Activated CD4-positive, alpha-beta T cell treated with anti-CD3 and anti-CD28 coated beads, Interleukin-2, amount 50 U/mL, for 24 hours (primary cell): ENCODE data around the gene EPHB2.
"Not testable (repeated sequence)": the region's sequence is repeated elsewhere in the genome, so short reads cannot be mapped to it uniquely, and the experiment has no call there.

ENCODE experiments used
- DNase-seq, 2 donors: peaks; one replicate each; pipeline ENCODE4 v3.0.0-alpha.2; 2020; ENCODE audit warnings: low read depth in 1 of 2, low spot score in 1 of 2

EPHB2 gene

DNA sequence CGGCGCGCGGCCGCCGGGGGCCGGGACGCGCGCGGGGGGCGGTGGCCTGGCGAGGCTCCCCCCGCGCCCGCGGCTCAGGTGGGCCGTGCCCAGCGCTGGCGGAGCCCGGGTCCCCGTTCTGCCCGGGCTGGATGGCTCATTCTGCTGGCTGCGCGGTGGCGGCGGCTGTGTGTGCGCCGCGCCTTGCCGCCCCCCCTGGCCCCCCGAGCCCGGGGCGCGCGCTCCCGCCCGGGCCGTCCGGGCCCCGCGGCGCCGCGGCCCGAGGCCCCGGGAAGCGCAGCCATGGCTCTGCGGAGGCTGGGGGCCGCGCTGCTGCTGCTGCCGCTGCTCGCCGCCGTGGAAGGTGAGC lies at the start of gene EPHB2:
TSS of gene EPHB2 (plus strand) at position 139 of the 349 bp plus-strand sequence. CDS start at position 283, 144 bp downstream.
- no peak for DNase-seq

- DNase-seq = no peak
These were observed 48.8 kb upstream of the EPHB2 start for GRCh38 chr1:22661880-22662279.

DNA sequence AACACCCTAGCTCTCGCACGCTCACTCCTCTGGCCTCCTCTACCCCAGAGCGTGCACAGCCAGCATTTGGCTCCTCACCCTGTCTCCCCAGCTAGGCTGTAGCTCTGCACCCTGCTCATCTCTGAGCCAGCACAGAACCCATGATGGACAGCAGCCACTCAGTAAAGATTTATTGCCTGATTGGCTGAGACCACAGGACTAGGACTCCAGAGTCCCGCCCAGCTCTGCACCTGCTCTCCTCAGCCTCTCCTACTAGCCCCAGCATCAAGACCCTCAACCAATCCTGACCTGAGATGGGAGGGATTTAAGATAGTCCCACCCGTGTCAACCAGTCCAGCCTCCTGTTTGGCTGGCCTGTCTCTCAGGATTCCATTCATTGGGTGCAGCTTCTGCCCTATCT lies 48.3 kb upstream of the EPHB2 start:
- DNase-seq = no peak

GRCh38 chr1:22662986-22663408 lies 47.6 kb upstream of the EPHB2 start:
- no peak for DNase-seq

DNA sequence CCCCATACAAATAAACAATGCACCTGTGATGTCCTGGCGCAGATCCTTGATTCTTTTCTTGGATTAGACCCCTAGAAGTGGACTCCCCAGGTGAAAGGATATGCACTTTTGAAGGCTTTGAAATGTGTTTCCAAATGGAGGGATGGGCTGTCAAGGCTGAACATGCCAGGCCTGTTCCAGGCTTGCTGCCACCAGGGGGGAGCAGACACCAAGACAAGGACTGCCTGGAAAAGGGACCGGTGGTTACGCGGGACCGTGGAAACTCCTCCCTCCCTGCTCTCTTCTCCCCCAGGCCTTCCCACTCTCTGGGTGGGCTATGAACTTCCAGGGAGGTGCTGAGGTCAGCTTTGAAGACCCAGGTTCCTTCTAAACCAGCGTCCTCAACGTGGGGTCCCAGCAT lies 44.9 kb upstream of the EPHB2 start:
- DNase-seq = no peak

- DNase-seq = no peak
These were observed 44.2 kb upstream of the EPHB2 start for GRCh38 chr1:22666412-22666811.

- not testable (repeated sequence) for DNase-seq
These were observed 41.8 kb upstream of the EPHB2 start for GRCh38 chr1:22668840-22669239.

GRCh38 chr1:22670352-22670975 lies 40.2 kb upstream of the EPHB2 start:
- no peak for DNase-seq

DNA sequence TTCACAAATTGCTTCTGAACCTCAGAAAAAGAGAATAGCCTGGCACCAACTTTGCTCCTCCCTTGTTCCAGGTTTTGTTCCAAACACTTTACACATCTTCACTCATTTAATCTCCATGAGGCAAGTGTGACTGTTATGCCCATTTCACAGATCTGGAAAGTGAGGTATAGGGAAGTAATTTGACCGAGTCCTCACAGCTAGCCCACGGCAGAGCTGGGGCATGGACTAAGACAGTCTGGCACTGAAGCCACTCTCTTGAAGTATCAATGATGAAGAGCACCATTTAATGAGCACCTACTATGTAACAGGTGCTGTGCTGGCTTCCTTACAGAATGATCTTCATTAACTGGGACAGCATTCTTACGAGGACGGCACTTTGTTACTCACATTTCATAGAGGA lies 38.6 kb upstream of the EPHB2 start:
- DNase-seq = no peak

- DNase-seq = peak in 1 of 2 donors; percentile 6
These were observed 36.9 kb upstream of the EPHB2 start for GRCh38 chr1:22673486-22674409.

DNA sequence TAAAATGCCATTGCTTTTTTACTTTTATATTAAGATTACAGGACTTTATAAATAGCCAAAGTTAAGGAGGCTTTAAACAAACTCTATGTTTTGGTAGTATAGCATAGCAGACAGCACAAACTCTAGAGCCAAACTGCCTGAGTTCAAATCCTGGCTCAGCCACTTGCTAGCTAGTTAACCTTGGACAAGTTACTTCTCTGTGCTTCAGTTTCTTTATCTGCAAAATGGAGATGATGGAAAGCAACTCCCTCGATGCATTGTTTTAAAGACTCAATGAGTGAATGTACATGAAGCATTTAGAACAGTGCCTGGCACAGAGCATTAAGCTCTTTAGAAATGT lies 36.3 kb upstream of the EPHB2 start:
- DNase-seq = no peak

DNA sequence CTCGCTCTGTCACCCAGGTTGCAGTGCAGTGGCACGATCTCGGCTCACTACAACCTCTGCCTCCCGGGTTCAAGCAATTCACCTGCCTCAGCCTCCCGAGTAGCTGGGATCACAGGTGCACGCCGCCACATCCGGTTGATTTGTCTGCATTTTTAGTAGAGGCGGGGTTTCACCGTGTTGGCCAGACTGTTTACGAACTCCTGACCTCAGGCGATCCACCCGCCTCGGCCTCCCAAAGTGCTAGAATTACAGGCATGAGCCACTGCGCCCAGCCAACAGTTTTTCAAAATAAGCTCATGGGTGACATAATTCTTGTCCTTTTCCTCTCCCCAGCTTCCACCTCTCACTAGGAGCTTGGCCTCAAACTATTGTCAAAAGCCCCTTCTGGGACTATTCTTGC lies 34.5 kb upstream of the EPHB2 start:
- not testable (repeated sequence) for DNase-seq

DNA sequence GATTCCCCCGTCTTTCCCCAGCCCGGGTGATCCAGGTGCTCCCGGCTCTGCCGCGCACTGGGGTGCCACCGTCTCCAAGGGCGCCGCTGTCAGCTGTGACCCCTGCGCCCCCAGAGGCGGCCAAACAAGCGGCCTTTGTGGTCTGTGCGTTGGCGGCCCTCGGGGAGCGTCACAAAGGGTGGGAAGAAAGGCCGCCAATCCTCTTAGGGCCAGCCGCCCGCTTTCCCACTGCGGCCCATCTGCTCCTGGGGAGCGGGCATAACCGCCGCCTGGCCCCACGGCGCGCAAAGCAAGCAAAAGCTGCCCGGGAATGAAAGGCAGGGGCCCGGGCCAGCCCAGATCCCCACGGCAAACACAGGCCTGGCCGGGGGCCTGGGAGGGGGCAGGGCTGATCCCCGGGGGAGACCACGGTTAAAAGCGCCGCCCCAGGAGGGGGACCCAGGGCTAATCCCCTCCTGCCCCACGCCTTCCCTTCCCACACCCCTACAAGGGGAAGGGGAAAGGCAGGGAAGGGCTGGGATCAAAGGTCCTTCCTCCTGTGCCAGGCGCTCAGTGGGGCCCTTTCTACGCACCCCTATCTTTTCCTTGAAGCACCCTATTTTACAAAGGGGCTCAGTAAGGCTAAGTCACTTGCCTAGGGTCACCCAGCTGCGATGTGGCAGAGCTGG lies 33.6 kb upstream of the EPHB2 start:
- DNase-seq = no peak

- DNase-seq = no peak
These were observed 32.4 kb upstream of the EPHB2 start for GRCh38 chr1:22677931-22678896.

GRCh38 chr1:22680726-22681125 lies 29.9 kb upstream of the EPHB2 start:
- no peak for DNase-seq

- no peak for DNase-seq
These were observed 28.9 kb upstream of the EPHB2 start for GRCh38 chr1:22681556-22682276.

DNA sequence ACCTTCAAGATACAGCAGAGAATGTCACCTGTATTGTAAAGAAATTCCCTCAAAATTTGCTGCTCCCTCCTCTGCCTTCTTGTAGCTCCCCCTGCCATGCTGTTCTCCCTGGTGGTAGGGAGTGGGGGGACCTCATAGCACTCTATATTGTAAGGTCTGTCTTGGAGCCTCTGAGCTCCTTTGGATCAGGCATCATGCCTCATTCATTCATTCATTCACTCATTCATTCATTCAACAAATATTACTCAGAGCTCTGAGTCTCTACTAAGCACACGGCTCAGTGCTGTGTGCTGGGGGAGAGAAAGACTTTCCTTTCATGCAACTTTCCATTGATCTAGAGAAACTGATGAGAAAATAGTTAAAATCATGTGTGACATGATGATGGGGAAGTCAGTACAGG lies 27.1 kb upstream of the EPHB2 start:
- no peak for DNase-seq

DNA sequence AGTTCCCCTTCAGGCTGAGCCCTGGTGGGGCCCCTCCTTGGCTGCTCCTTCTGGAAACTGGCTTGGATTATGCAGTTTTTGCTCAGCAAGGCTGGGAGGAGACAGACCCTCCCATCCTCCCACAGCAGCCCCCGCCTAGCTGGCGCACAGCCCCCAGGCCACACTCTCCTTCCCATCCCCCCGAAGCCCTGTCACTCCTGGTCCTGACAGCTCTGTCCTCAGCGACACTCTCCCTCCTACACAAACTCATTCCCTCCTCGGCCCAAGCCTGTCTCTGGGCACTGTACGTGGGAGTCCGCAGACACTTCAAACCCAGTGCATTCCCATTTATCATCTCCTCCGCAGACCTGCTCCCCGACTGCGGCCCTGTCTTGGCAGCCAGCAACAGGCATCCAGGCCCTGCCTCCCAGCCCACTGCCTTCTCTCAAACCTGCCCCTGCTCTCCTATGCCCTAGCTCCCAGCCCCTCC lies 25.0 kb upstream of the EPHB2 start:
- no peak for DNase-seq

DNA sequence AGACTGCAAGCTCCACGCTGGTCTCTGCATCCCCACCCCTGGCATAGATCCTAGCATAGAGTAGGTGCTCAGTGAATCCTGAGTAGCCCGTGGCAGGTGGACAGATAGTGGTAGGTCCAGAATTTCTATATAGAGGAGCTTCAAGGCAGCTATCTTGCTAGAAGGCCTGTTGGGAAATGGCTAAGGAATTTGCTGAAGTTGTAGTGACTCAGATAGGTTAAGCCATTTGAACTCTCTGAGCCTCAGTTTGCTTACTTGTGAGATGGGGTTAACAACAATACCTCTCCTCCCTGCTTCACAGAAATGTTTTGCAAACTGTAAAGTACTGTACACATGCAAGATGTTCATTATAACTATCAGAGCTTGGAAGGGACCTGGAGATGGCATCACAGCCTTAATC lies 23.4 kb upstream of the EPHB2 start:
- no peak for DNase-seq

DNA sequence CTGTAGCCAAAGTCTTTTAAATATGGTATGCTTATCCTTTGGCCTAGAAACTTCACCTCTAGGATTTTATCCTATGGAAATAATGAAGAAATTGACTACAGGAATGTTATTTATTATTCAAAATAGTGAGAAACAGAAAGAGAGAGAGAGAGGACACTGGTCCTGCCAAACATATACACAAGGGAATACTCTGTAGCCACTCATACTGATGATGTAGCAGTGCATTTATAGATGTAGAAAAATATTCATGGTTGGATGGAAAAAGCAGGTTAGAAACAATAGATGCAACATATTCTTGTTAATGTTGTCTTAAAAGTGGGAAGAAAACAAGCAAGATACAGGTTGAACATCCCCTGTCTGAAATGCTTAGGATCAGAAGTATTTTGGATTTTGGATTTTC lies 22.2 kb upstream of the EPHB2 start:
- no peak for DNase-seq
